ENCODE results near the gene WNT9A.
A peak's percentile ranks its signal among the peaks of the same experiment; 100 is the strongest.
"Not testable (repeated sequence)": the region's sequence is repeated elsewhere in the genome, so short reads cannot be mapped to it uniquely, and the experiment has no call there.

Gene WNT9A

DNA sequence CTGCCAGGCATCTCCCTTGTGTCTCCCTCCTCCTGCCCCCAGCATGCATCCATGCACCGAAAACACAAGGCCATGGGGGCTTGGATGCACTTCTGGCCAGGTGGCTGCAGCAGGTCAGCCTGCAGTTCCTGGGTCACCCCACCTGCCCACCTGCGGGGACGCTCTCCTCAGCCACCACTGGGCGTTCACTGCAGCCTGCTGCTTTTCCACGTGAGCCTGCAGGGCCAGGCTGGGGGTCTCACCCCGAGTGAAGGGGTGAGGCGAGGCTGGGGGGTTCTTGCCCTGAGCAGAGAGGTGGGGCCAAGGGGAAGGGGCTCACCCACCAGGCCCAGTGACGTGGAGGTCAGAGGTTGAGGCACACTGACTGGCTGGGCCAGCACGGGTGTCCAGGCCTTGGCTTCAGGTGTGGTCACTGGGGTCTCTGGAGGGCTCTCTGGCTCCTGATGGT lies 64.6 kb downstream of the WNT9A start:
- no peaks in the 10 kb centered on the region for H4K20me1 ChIP-seq
- H3K27ac ChIP-seq: no peak overlapping the region
- H3K4me3 ChIP-seq: no peak overlapping the region
- peaks cover 3 to 28% (median 9%) of the 10 kb centered on the region in 10 experiments; a peak in 15 of 20 replicates for H3K4me1 ChIP-seq
- no peak overlapping the region for H3K9ac ChIP-seq
- H3K4me2 ChIP-seq: no peak overlapping the region
- TF ChIP-seq Cebpa-rat (IDR thresholded peaks at IDR 0.05): no peak
- H3K27me3 ChIP-seq: no peaks in the 10 kb centered on the region
- H3K9me3 ChIP-seq (replicated peaks in 1 of 11): no peaks in the 10 kb centered on the region
- H3K36me3 ChIP-seq: no peaks in the 10 kb centered on the region

DNA sequence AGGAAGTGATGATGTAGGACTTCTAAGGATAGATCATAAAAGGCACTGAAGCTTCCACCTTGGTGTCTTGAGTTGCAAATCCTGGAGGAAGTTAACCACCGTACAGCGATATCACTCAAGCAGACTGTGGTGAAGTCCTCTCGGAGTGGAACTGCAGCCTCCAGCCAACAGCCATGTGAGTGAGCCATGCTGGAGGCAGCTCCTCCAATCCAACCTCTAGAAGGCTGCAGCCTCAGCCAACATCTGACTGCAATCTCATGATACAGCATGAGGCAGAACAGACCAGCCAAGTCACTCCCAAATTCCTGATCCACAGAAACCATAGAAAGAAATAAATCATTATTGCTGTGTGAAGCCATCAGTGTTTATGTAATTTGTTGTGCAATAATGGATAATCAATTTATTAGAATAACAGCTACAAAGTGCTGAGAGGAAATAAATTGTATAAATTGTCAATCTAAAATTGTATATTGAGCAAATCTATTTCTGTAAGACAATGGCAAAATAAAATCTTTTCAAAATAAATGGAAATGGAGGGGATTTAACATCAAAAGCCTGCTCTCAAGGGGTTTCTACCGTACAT lies 67.3 kb downstream of the WNT9A start:
- H3K27me3 ChIP-seq: no peaks in the 10 kb centered on the region
- no peak overlapping the region for H3K9ac ChIP-seq
- 0 out of 22 replicates have a peak, but pooled peaks of 1 of the 11 experiments have one; percentile 11 for TF ChIP-seq Cebpa-rat (IDR thresholded peaks at IDR 0.05)
- H3K4me2 ChIP-seq: no peak overlapping the region
- no peaks in the 10 kb centered on the region for H3K36me3 ChIP-seq
- no peak overlapping the region for H3K27ac ChIP-seq
- no peak overlapping the region for H3K4me3 ChIP-seq
- no peaks in the 10 kb centered on the region for H3K9me3 ChIP-seq (replicated peaks in 1 of 11)
- no peaks in the 10 kb centered on the region for H4K20me1 ChIP-seq
- H3K4me1 ChIP-seq: peaks cover 0 to 3% (median under 1%) of the 10 kb centered on the region in 10 experiments; a peak in 6 of 20 replicates

DNA sequence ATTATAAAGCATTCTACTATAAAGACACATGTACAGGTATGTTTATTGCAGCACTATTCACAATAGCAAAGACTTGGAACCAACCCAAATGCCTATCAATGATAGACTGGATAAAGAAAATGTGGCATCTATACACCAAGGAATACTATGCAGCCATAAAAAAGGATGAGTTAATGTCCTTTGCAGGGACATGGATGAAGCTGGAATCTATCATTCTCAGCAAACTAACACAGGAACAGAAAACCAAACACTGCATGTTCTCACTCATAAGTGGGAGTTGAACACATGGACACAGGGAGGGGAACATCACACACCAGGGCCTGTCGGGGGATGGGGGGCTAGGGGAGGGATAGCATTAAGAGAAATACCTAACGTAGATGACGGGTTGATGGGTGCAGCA lies 69.9 kb downstream of the WNT9A start:
- H3K36me3 ChIP-seq: not testable (repeated sequence)

DNA sequence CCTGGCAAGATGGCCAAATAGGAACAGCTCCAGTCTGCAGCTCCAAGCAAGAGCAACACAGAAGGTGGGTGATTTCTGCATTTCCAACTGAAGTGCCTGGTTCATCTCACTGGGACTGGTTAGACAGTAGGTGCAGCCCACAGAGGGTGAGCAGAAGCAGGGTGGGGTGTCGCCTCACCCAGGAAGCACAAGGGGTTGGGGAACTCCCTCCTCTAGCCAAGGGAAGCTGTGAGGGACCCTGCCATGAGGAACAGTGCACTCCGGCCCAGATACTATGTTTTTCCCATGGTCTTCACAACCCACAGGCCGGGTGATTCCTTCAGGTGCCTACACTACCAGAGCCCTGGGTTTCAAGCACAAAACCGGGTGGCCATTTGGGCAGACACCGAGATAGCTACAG lies 75.8 kb downstream of the WNT9A start:
- not testable (repeated sequence) for H3K36me3 ChIP-seq, H3K4me3 ChIP-seq, H3K9ac ChIP-seq, H3K27me3 ChIP-seq, H4K20me1 ChIP-seq
- peak overlapping the region in 4 of 11 experiments; percentile 5 to 90 (median 68); a peak in 7 of 22 replicates for H3K27ac ChIP-seq
- peak overlapping the region in 6 of 11 experiments; percentile 83 to 89 (median 86); a peak in 7 of 22 replicates for H3K4me2 ChIP-seq
- peaks cover 0 to 16% (median 6%) of the 10 kb centered on the region in 11 experiments; a peak in 5 of 22 replicates for H3K9me3 ChIP-seq (replicated peaks in 1 of 11)
- H3K4me1 ChIP-seq: peaks cover 16 to 38% (median 30%) of the 10 kb centered on the region in 10 experiments

More for the DNA sequence above, 69.9 kb downstream of the WNT9A start:
- not testable (repeated sequence) for H3K4me2 ChIP-seq, H3K9ac ChIP-seq, H3K4me1 ChIP-seq, H4K20me1 ChIP-seq, H3K27ac ChIP-seq, H3K27me3 ChIP-seq, H3K4me3 ChIP-seq
- peaks cover 0 to 11% (median under 1%) of the 10 kb centered on the region in 11 experiments; a peak in 3 of 22 replicates for H3K9me3 ChIP-seq (replicated peaks in 1 of 11)

DNA sequence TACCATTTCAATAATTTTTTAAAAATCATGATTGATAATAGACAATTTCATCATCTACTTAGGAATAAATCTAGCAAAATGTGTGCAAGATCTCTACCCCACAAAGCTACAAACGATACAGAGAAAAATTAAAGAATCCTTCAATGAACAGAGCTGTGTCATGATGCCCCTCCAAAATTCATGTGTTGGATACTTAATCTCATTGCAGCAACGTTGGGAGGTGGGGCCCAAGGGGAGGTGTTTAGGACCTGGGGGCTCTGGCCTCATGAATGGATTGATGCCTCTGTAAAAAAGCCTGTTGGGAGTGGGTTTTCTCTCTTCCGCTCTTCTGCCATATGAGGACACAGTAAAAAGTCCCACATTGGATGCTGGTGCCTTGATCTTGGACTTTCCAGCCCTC lies 77.4 kb downstream of the WNT9A start:
- TF ChIP-seq Cebpa-rat (IDR thresholded peaks at IDR 0.05): no peak
- Histone ChIP-seq H3K4me3 (peak overlapping the region in 2 of 10 experiments; percentile 30 to 34; a peak in 3 of 20 replicates), H4K20me1 (no peaks in the 10 kb centered on the region), H3K9ac (peak overlapping the region in 10 of 11 experiments; percentile 10 to 74 (median 62); a peak in 16 of 22 replicates), H3K9me3 (replicated peaks in 1 of 11) (peaks cover 6 to 31% (median 15%) of the 10 kb centered on the region in 11 experiments; a peak in 20 of 22 replicates), H3K4me2 (peak overlapping the region; percentile 73 to 89 (median 85)), H3K27me3 (no peaks in the 10 kb centered on the region), H3K4me1 (peaks cover 16 to 38% (median 30%) of the 10 kb centered on the region in 10 experiments), H3K27ac (peak overlapping the region in 9 of 11 experiments; percentile 62 to 90 (median 77); a peak in 18 of 22 replicates), H3K36me3 (no peaks in the 10 kb centered on the region)

DNA sequence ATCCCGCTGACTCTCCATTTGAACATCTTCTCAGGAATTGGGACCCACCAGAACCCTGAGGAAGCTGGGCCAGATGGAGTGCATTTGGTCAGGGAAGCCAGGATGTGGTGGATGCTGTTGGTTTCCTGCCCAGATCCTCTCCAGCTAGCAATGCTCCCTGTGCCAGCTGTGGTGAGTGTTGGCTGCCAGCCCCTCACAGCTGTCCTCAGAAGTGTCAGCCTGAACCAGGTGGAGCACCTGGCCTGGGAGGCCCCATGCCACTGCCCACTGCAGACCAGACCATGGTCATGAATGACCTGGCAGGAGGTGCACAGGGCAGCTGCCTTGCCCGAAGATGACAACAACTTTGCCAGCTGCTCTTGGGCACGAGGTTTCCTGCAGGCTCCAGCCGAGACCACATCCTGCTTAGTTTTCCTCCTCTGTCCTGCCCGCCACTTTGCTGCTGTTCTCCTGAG lies 77.9 kb downstream of the WNT9A start:
- H4K20me1 ChIP-seq: no peaks in the 10 kb centered on the region
- H3K9ac ChIP-seq: peak overlapping the region in 9 of 11 experiments; percentile 10 to 74 (median 63); a peak in 17 of 22 replicates
- H3K9me3 ChIP-seq (replicated peaks in 1 of 11): peaks cover 11 to 36% (median 20%) of the 10 kb centered on the region in 11 experiments; a peak in 21 of 22 replicates
- no peaks in the 10 kb centered on the region for H3K36me3 ChIP-seq
- H3K4me2 ChIP-seq: peak overlapping the region; percentile 73 to 89 (median 85)
- no peaks in the 10 kb centered on the region for H3K27me3 ChIP-seq
- TF ChIP-seq Cebpa-rat (IDR thresholded peaks at IDR 0.05): no peak
- H3K4me3 ChIP-seq: peak overlapping the region in 6 of 10 experiments; percentile 8 to 37 (median 23); a peak in 7 of 20 replicates
- peak overlapping the region in 9 of 11 experiments; percentile 62 to 90 (median 77); a peak in 18 of 22 replicates for H3K27ac ChIP-seq
- peaks cover 16 to 38% (median 30%) of the 10 kb centered on the region in 10 experiments for H3K4me1 ChIP-seq

DNA sequence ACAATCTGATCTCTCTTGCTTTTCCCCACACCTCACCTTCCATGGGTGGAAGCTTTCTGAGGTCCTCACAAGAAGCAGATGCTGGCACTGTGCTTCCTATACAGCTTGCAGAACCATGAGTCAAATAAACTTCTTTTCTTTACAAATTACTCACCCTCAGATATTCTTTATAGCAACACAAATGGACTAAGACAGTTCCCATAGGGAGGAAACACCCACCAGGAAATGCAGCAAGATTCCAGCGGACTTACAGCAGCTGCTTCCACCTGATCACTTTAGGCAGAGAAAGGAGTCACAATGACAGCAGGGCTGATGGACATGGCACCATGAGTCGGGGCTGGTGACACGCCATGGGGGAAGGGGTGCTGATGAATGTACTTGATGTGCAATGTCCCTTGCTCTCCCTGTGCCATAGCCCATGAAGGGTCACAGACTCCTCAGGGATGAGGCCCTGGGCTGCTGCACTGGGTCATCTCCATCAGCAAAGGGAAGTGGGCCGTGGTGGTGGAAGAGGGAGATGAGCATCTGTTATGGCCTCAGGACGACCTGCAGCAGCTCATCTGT lies 78.4 kb downstream of the WNT9A start:
- H3K9ac ChIP-seq: peak overlapping the region in 9 of 11 experiments; percentile 10 to 74 (median 63); a peak in 17 of 22 replicates
- H3K4me1 ChIP-seq: peaks cover 16 to 38% (median 30%) of the 10 kb centered on the region in 10 experiments
- no peaks in the 10 kb centered on the region for H4K20me1 ChIP-seq
- H3K4me3 ChIP-seq: peak overlapping the region in 6 of 10 experiments; percentile 8 to 37 (median 16); a peak in 5 of 20 replicates
- peak overlapping the region in 9 of 11 experiments; percentile 62 to 90 (median 77); a peak in 18 of 22 replicates for H3K27ac ChIP-seq
- H3K36me3 ChIP-seq: no peaks in the 10 kb centered on the region
- TF ChIP-seq Cebpa-rat (IDR thresholded peaks at IDR 0.05): peak in 2 of 11 experiments; percentile 28 to 34; a peak in 2 of 22 replicates
- H3K27me3 ChIP-seq: no peaks in the 10 kb centered on the region
- peak overlapping the region; percentile 73 to 89 (median 85) for H3K4me2 ChIP-seq
- peaks cover 16 to 41% (median 24%) of the 10 kb centered on the region in 11 experiments for H3K9me3 ChIP-seq (replicated peaks in 1 of 11)
